ENCODE data around the gene EHMT1. TPM values are rescaled to one million over a fixed set of nuclear protein-coding genes. Genes with fewer than 3 reads are reported as not detected.

EHMT1 gene
- total and polyA plus RNA-seq, 2 of the 8 experiments (the other 6 are each of a cell fraction or from before 2014, with no cell fraction given) = 95.7 to 163 TPM

DNA sequence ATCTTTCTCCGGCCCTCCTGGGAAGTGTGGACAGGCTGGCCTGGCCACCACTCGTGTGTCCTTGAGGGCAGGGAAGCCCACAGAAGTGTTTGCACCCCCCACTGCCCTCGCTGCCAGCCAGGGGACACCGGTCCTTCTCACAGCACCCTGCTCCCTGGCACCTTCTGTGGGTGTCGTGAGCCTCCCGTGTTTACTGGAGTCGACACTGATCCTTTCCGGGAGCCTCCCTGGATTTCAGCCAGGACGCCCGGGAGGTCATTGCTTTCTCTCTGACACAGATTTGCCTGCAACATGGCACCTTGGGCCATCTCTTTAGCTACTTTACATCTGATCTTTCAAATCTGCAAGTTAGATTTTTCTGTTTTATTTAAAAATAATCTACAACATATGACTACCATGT lies 138.3 kb downstream of the EHMT1 start:
- no peak for FAIRE-seq
- Histone ChIP-seq H2BK20ac (ENCODE audit: low read length) (no peak overlapping the region), H3K4ac (replicated peaks; ENCODE audit: insufficient read length, low read depth, low read length) (no peak overlapping the region), H3K23ac (ENCODE audit: insufficient read length) (no peak overlapping the region), H3K23me2 (ENCODE audit: low read depth, low read length) (no peaks in the 10 kb centered on the region), H2BK120ac (replicated peaks; ENCODE audit: low read depth, low read length) (no peak overlapping the region), H3K4me2 (ENCODE audit: insufficient read depth in 1 of 2, low read depth in 2 of 2, low read length in 2 of 2) (no peak overlapping the region), H2BK5ac (ENCODE audit: low read depth, low read length) (no peak overlapping the region), H4K91ac (replicated peaks; ENCODE audit: insufficient read length, low read length) (no peak overlapping the region), H3K9me3 (ENCODE audit: insufficient read depth in 2 of 2, low read depth in 1 of 2, low read length in 1 of 2) (no peaks in the 10 kb centered on the region), H2BK12ac (ENCODE audit: low read depth, low read length) (no peak overlapping the region), H3K4me3 (ENCODE audit: extremely low read depth in 1 of 4, insufficient read depth in 2 of 4, low read depth in 3 of 4, low read length in 4 of 4) (no peak overlapping the region), H3K56ac (replicated peaks; ENCODE audit: insufficient read length, low read depth, low read length) (no peak overlapping the region), H3K14ac (ENCODE audit: insufficient read length) (no peak overlapping the region), H2AFZ (ENCODE audit: low read length) (no peak overlapping the region), H4K5ac (ENCODE audit: insufficient read length, low read depth, low read length) (no peak overlapping the region), H3K79me1 (ENCODE audit: low read depth, low read length) (peaks cover 6% of the 10 kb centered on the region), H2AK5ac (ENCODE audit: low read depth, low read length) (no peak overlapping the region), H3K36me3 (ENCODE audit: control insufficient read depth in 2 of 4, insufficient read depth in 4 of 4, low read length in 3 of 4) (peaks cover 11 to 39% (median 22%) of the 10 kb centered on the region in 4 experiments; a peak in 6 of 8 replicates), H3K27me3 (replicated peaks in 1 of 4; ENCODE audit: control insufficient read depth in 3 of 4, extremely low read depth in 1 of 4, insufficient read depth in 3 of 4, low read length in 3 of 4) (no peaks in the 10 kb centered on the region), H3K4me1 (replicated peaks in 1 of 4; ENCODE audit: control insufficient read depth in 3 of 4, insufficient read depth in 4 of 4, low read length in 3 of 4) (no peaks in the 10 kb centered on the region; a peak in 1 of 7 replicates), H4K8ac (ENCODE audit: extremely low read depth, insufficient read depth, low read length) (no peak overlapping the region), H3K79me2 (ENCODE audit: control insufficient read depth in 1 of 2, insufficient read depth in 2 of 2, low read length in 2 of 2) (peaks cover 0 to 29% of the 10 kb centered on the region in 2 experiments; a peak in 1 of 4 replicates), H3K18ac (ENCODE audit: extremely low read depth, low read length) (no peak overlapping the region), H2BK15ac (ENCODE audit: low read length) (no peak overlapping the region), H3K9ac (replicated peaks in 1 of 4; ENCODE audit: extremely low read depth in 1 of 4, low read depth in 3 of 4, low read length in 3 of 4) (no peak overlapping the region), H4K20me1 (replicated peaks in 1 of 2; ENCODE audit: control insufficient read depth in 1 of 2, insufficient read depth in 2 of 2, low read length in 2 of 2) (peaks cover 2 to 8% of the 10 kb centered on the region in 2 experiments), H3K27ac (ENCODE audit: low read depth, low read length) (no peak overlapping the region)
- TF ChIP-seq FOSL1 (IDR thresholded peaks at IDR 0.05; ENCODE audit: insufficient read depth, low read depth, low read length) (no peak), NANOG (IDR thresholded peaks at IDR 0.05; ENCODE audit: insufficient read depth, low read depth, low read length, poor library complexity, severe bottlenecking) (no peak), RNF2 (IDR thresholded peaks at IDR 0.05; ENCODE audit: borderline replicate concordance, low read depth, low read length, missing control alignments, poor library complexity, severe bottlenecking) (no peak), ASH2L (IDR thresholded peaks at IDR 0.05; ENCODE audit: low read length) (no peak), CEBPB (IDR thresholded peaks at IDR 0.05; ENCODE audit: low read depth, low read length) (no peak), EZH2 (IDR thresholded peaks at IDR 0.05; ENCODE audit: low read depth, low read length, severe bottlenecking) (no peak), SP2 (IDR thresholded peaks at IDR 0.05; ENCODE audit: low read length) (no peak), TEAD4 (IDR thresholded peaks at IDR 0.05; ENCODE audit: low read depth, low read length) (no peak), CTBP2 (IDR thresholded peaks at IDR 0.05; ENCODE audit: borderline replicate concordance, insufficient read depth, insufficient read length, low read length) (no peak)
- ChIA-PET CTCF (ENCODE audit: partially characterized antibody) (interaction anchor here (1.0 to 1.6 kb wide), 3 partner anchors 16 to 86 kb away, joined by 4 to 7 read pairs (median 6); no protein-coding TSS in a partner anchor), POLR2A (ENCODE audit: partially characterized antibody) (interaction anchor here (1.1 kb wide), 1 partner anchor 15 kb away, joined by 3 read pairs; no protein-coding TSS in a partner anchor)
- whole genome bisulfite sequencing, 2 experiments (ENCODE audit: extremely low coverage in 1 of 2, insufficient coverage in 1 of 2, insufficient read length in 1 of 2, insufficient replicate concordance in 2 of 2, low coverage in 1 of 2, low lambda C conversion rate in 2 of 2, missing lambda C conversion rate in 1 of 2) = 93% methylated on average over 10 of the region's 10 CpGs; no CpG with 5 or more reads in 1 of the 2 experiments
- no peak for DNase-seq (ENCODE audit: low read depth in 1 of 2, low spot score in 2 of 2)

All from H1 (cell line).